Caco-2 (cell line): ENCODE measurements around the gene SEPSECS. TPM values are rescaled to one million over a fixed set of nuclear protein-coding genes. Genes with fewer than 3 reads are reported as not detected.

Experiments used
- BruUV-seq: library from RNA; stranded (reverse); fragments of 400-500 nt; replicated peaks from 2 replicates; lab custom pipeline; 2021; lab: Mats Ljungman, UMichigan
- CTCF ChIA-PET: fragments of 300-600 bp; sonication (Branson Sonifier 250); formaldehyde crosslinking; loops from one replicate; lab custom pipeline; 2022; ENCODE audit warnings: antibody characterized with exemption; lab: Charles Lee
- POLR2A ChIA-PET: fragments of 300-600 bp; sonication (Branson Sonifier 250); formaldehyde crosslinking; loops from one replicate; lab custom pipeline; 2022; ENCODE audit warnings: antibody characterized with exemption; lab: Charles Lee
- DNase-seq, 2 experiments: peaks; one replicate each; pipeline versions ENCODE4 v3.0.0 to v3.0.0-alpha.2; 2020 to 2022
- H3K27me3 ChIP-seq: replicated peaks from 2 replicates; pipeline ENCODE4 v1.6.0; 2011; ENCODE audit warnings: low read length; ENCODE audit not compliant: control insufficient read depth, insufficient read depth
- H3K36me3 ChIP-seq: 2 replicates; pipeline ENCODE4 v1.5.1; 2011; ENCODE audit warnings: low read length; ENCODE audit not compliant: control insufficient read depth, insufficient read depth
- H3K4me1 ChIP-seq: fragments of 250-450 bp; sonication (Bioruptor Pico); 2 replicates; pipeline ENCODE4 v1.5.1; 2020; ENCODE audit warnings: mild to moderate bottlenecking
- H3K4me3 ChIP-seq: 2 replicates; pipeline ENCODE4 v1.5.1; 2011; ENCODE audit warnings: low read depth, mild to moderate bottlenecking, control low read depth, low read length
- H3K9me3 ChIP-seq: fragments of 250-450 bp; sonication (Bioruptor Pico); 2 replicates; pipeline ENCODE4 v1.5.1; 2020; ENCODE audit warnings: mild to moderate bottlenecking, moderate library complexity
- H3K27ac Mint-ChIP-seq: one replicate; pipeline ENCODE4 v1.8.0; 2022; ENCODE audit warnings: mixed read lengths; ENCODE audit not compliant: unreplicated experiment
- H3K27me3 Mint-ChIP-seq: one replicate; pipeline ENCODE4 v1.8.0; 2022; ENCODE audit warnings: mixed read lengths; ENCODE audit not compliant: insufficient read depth, unreplicated experiment
- H3K36me3 Mint-ChIP-seq: one replicate; pipeline ENCODE4 v1.8.0; 2022; ENCODE audit warnings: mild to moderate bottlenecking, mixed read lengths; ENCODE audit not compliant: insufficient read depth, unreplicated experiment
- H3K4me1 Mint-ChIP-seq: one replicate; pipeline ENCODE4 v1.8.0; 2022; ENCODE audit warnings: low read depth, mixed read lengths; ENCODE audit not compliant: unreplicated experiment
- H3K4me3 Mint-ChIP-seq: one replicate; pipeline ENCODE4 v1.8.0; 2022; ENCODE audit warnings: mild to moderate bottlenecking, moderate library complexity, mixed read lengths; ENCODE audit not compliant: unreplicated experiment
- H3K9me3 Mint-ChIP-seq: one replicate; pipeline ENCODE4 v1.8.0; 2022; ENCODE audit warnings: mixed read lengths; ENCODE audit not compliant: unreplicated experiment
- CTCF ChIP-seq, 2 experiments: fragments of 200-600 bp in 1 of 2; IDR thresholded peaks; 1 replicate in 1 of 2; 2 replicates in 1 of 2; pipeline versions ENCODE4 v1.5.1 to v1.8.0; 2011 to 2022; ENCODE audit warnings: antibody characterized with exemption in 1 of 2, control low read depth in 1 of 2, inconsistent platforms in 1 of 2, low read depth in 1 of 2, low read length in 1 of 2, mild to moderate bottlenecking in 1 of 2, moderate library complexity in 1 of 2; ENCODE audit not compliant: insufficient read depth in 1 of 2, severe bottlenecking in 1 of 2, unreplicated experiment in 1 of 2
- intact Hi-C: fragments of 100-400 bp; cut with micrococcal nuclease; formaldehyde crosslinking; loops from one replicate; pipeline ENCODE4 v1.10.0; 2022; ENCODE audit not compliant: unreplicated experiment
- total RNA-seq: library from RNA; stranded (reverse); gene quantifications from 2 replicates; pipeline ENCODE4 v1.2.3, GENCODE V29; 2022

The SEPSECS gene
- total RNA-seq, 1 experiment from 2014 or later = 5.7 TPM

GRCh38 chr4:25182937-25183336 is 22.7 kb upstream of the SEPSECS start:
- H3K4me3 ChIP-seq = no peak overlapping the region
- Mint-ChIP-seq H3K36me3 (no peaks in the 10 kb centered on the region), H3K4me3 (no peak overlapping the region), H3K27ac (no peak overlapping the region), H3K27me3 (no peaks in the 10 kb centered on the region), H3K9me3 (no peaks in the 10 kb centered on the region), H3K4me1 (no peaks in the 10 kb centered on the region)
- H3K27me3 ChIP-seq = no peaks in the 10 kb centered on the region
- intact Hi-C loops = no loop called here
- BruUV-seq = no TSS peak
- ChIA-PET CTCF (no interaction called here), POLR2A (no interaction called here)
- H3K4me1 ChIP-seq = peaks cover 11% of the 10 kb centered on the region; the same call in 1 of the 2 replicates
- no peaks in the 10 kb centered on the region for H3K36me3 ChIP-seq
- no peaks in the 10 kb centered on the region for H3K9me3 ChIP-seq
- no peak for DNase-seq
- TF ChIP-seq CTCF (IDR thresholded peaks at IDR 0.05; ENCODE audit: insufficient read depth in 1 of 2, low read depth in 1 of 2, low read length in 1 of 2, severe bottlenecking in 1 of 2, unreplicated experiment in 1 of 2) = no peak

- Histone ChIP-seq H3K27me3 (no peaks in the 10 kb centered on the region), H3K9me3 (no peaks in the 10 kb centered on the region), H3K36me3 (no peaks in the 10 kb centered on the region), H3K4me1 (peaks cover 11% of the 10 kb centered on the region; the same call in 1 of the 2 replicates), H3K4me3 (no peak overlapping the region)
- Mint-ChIP-seq H3K4me1 (no peaks in the 10 kb centered on the region), H3K4me3 (no peak overlapping the region), H3K9me3 (no peaks in the 10 kb centered on the region), H3K36me3 (no peaks in the 10 kb centered on the region), H3K27ac (no peak overlapping the region), H3K27me3 (no peaks in the 10 kb centered on the region)
- BruUV-seq = no TSS peak
- DNase-seq = peak; percentile 37 to 39
- intact Hi-C loops = loop anchor here (1.0 to 2.0 kb wide), 3 partner anchors 54 to 187 kb away; partner anchors contain the start of gene PI4K2B
- POLR2A ChIA-PET = no interaction called here
- TF ChIP-seq CTCF (IDR thresholded peaks at IDR 0.05; ENCODE audit: insufficient read depth in 1 of 2, low read depth in 1 of 2, low read length in 1 of 2, severe bottlenecking in 1 of 2, unreplicated experiment in 1 of 2) = peak; percentile 56 to 61
- CTCF ChIA-PET = interaction anchor here (0.6 to 1.1 kb wide), 2 partner anchors 19 to 186 kb away, joined by 3 read pairs; no protein-coding TSS in a partner anchor
Observed at GRCh38 chr4:25180524-25181131, 20.4 kb upstream of the SEPSECS start.

DNA sequence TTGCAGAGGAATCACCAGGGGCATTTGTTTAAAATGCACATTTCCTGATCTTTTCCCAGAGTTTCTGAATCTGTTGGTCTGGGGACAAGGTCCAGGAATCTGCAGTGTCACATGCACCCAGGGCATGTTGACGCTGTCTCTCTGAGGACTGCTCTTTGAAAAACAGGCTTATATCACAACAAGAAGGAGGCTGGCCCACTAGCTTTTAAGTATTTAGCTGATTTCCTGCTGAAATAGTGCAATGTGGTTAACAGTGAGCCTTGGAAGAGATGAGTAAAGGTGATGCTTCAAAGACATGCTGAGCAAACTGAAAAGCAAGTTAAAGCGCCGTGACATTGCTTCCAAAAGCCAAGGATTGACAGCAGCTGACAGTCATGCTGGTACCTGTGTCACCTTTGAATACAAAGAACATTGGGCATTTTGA is 18.6 kb upstream of the SEPSECS start:
- TF ChIP-seq CTCF (IDR thresholded peaks at IDR 0.05; ENCODE audit: insufficient read depth in 1 of 2, low read depth in 1 of 2, low read length in 1 of 2, severe bottlenecking in 1 of 2, unreplicated experiment in 1 of 2) = no peak
- DNase-seq = peak in 1 of 2 experiments; percentile 23
- Mint-ChIP-seq H3K27me3 (no peaks in the 10 kb centered on the region), H3K9me3 (no peaks in the 10 kb centered on the region), H3K36me3 (no peaks in the 10 kb centered on the region), H3K4me1 (no peaks in the 10 kb centered on the region), H3K27ac (no peak overlapping the region), H3K4me3 (no peak overlapping the region)
- no TSS peak for BruUV-seq
- Histone ChIP-seq H3K27me3 (no peaks in the 10 kb centered on the region), H3K4me3 (no peak overlapping the region), H3K36me3 (no peaks in the 10 kb centered on the region), H3K9me3 (no peaks in the 10 kb centered on the region), H3K4me1 (peaks cover 11% of the 10 kb centered on the region; the same call in 1 of the 2 replicates)
- intact Hi-C loops = no loop called here
- CTCF ChIA-PET = interaction anchor here (1.0 kb wide), 1 partner anchor 188 kb away, joined by 3 read pairs; no protein-coding TSS in a partner anchor
- POLR2A ChIA-PET = no interaction called here
